ENCODE measurements around the gene ZCCHC24. TPM values are rescaled to one million over a fixed set of nuclear protein-coding genes. Genes with fewer than 3 reads are reported as not detected.
A peak's percentile ranks its signal among the peaks of the same experiment; 100 is the strongest.

ZCCHC24 gene
- total RNA-seq, 1 experiment from 2014 or later, result 3.1 TPM

DNA sequence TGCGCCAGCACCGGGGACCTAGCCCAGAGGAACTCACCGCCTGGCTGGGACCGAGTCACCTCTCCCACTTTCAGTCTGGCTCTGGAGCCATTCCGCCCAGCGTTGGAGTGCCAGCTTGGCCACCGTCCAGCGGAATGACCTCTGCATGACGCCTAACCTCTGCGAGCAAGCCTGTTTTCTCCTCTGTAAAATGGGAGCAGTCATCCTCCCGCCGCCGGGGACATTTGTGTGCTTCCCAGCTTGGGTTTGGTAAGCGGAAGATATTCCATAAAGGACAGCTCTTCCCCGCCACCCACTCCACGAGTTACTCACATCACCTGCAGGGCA, 1.3 kb upstream of the ZCCHC24 start:
- intact Hi-C loops (cut with micrococcal nuclease; ENCODE audit: unreplicated experiment), result no loop called here
- Histone ChIP-seq H3K27me3 (replicated peaks; ENCODE audit: control insufficient read depth, insufficient read depth, low read length) (no peaks in the 10 kb centered on the region), H3K4me3 (ENCODE audit: low read depth, low read length) (no peak overlapping the region), H3K36me3 (ENCODE audit: control insufficient read depth, insufficient read depth, low read length) (no peaks in the 10 kb centered on the region), H3K4me1 (peaks cover 11% of the 10 kb centered on the region), H3K9me3 (no peaks in the 10 kb centered on the region)
- no peak for DNase-seq
- Mint-ChIP-seq H3K4me1 (ENCODE audit: low read depth, unreplicated experiment) (peaks cover 26% of the 10 kb centered on the region), H3K27me3 (ENCODE audit: insufficient read depth, unreplicated experiment) (no peaks in the 10 kb centered on the region), H3K36me3 (ENCODE audit: insufficient read depth, unreplicated experiment) (peaks cover 18% of the 10 kb centered on the region), H3K4me3 (ENCODE audit: unreplicated experiment) (peak overlapping the region; percentile 39), H3K9me3 (ENCODE audit: unreplicated experiment) (no peaks in the 10 kb centered on the region), H3K27ac (ENCODE audit: unreplicated experiment) (no peak overlapping the region)
- ChIA-PET POLR2A (no interaction called here), CTCF (interaction anchor here (2.5 kb wide), 1 partner anchor 8 kb away, joined by 8 read pairs; no protein-coding TSS in a partner anchor)
- TF ChIP-seq, protein P1, sequence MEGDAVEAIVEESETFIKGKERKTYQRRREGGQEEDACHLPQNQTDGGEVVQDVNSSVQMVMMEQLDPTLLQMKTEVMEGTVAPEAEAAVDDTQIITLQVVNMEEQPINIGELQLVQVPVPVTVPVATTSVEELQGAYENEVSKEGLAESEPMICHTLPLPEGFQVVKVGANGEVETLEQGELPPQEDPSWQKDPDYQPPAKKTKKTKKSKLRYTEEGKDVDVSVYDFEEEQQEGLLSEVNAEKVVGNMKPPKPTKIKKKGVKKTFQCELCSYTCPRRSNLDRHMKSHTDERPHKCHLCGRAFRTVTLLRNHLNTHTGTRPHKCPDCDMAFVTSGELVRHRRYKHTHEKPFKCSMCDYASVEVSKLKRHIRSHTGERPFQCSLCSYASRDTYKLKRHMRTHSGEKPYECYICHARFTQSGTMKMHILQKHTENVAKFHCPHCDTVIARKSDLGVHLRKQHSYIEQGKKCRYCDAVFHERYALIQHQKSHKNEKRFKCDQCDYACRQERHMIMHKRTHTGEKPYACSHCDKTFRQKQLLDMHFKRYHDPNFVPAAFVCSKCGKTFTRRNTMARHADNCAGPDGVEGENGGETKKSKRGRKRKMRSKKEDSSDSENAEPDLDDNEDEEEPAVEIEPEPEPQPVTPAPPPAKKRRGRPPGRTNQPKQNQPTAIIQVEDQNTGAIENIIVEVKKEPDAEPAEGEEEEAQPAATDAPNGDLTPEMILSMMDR (IDR thresholded peaks at IDR 0.05; ENCODE audit: insufficient read depth in 1 of 2, low read depth in 1 of 2, low read length in 1 of 2, severe bottlenecking in 1 of 2, unreplicated experiment in 1 of 2), result no peak
- BruUV-seq (replicated peaks), result no TSS peak

- TF ChIP-seq, protein P1 (IDR thresholded peaks at IDR 0.05; ENCODE audit: insufficient read depth in 1 of 2, low read depth in 1 of 2, low read length in 1 of 2, severe bottlenecking in 1 of 2, unreplicated experiment in 1 of 2), result peak in 1 of 2 experiments; percentile 10
- no peaks in the 10 kb centered on the region for H3K9me3 Mint-ChIP-seq (ENCODE audit: unreplicated experiment)
- Histone ChIP-seq H3K36me3 (ENCODE audit: control insufficient read depth, insufficient read depth, low read length) (no peaks in the 10 kb centered on the region), H3K4me3 (ENCODE audit: low read depth, low read length) (peak overlapping the region; percentile 28), H3K27me3 (replicated peaks; ENCODE audit: control insufficient read depth, insufficient read depth, low read length) (no peaks in the 10 kb centered on the region), H3K9me3 (no peaks in the 10 kb centered on the region), H3K4me1 (peaks cover 9% of the 10 kb centered on the region; the same call in 1 of the 2 replicates)
- H3K36me3 Mint-ChIP-seq (ENCODE audit: insufficient read depth, unreplicated experiment), result peaks cover 18% of the 10 kb centered on the region
- POLR2A ChIA-PET, result interaction anchor here (0.6 kb wide), 2 partner anchors 13 to 99 kb away, joined by 3 read pairs; partner anchors contain the start of gene PPIF
- no peak for DNase-seq
- CTCF ChIA-PET, result interaction anchor here (0.7 to 2.5 kb wide), 4 partner anchors 9 to 100 kb away, joined by 3 to 9 read pairs (median 8); no protein-coding TSS in a partner anchor
- H3K27me3 Mint-ChIP-seq (ENCODE audit: insufficient read depth, unreplicated experiment), result no peaks in the 10 kb centered on the region
- intact Hi-C loops (cut with micrococcal nuclease; ENCODE audit: unreplicated experiment), result loop anchor here (2.0 kb wide), 1 partner anchor 21 kb away; no protein-coding TSS in a partner anchor
- H3K4me3 Mint-ChIP-seq (ENCODE audit: unreplicated experiment), result peak overlapping the region; percentile 78
- no peak overlapping the region for H3K27ac Mint-ChIP-seq (ENCODE audit: unreplicated experiment)
- peaks cover 26% of the 10 kb centered on the region for H3K4me1 Mint-ChIP-seq (ENCODE audit: low read depth, unreplicated experiment)
- BruUV-seq (replicated peaks), result no TSS peak
Measured at GRCh38 chr10:79445977-79446757, 743 bp upstream of the ZCCHC24 start.

GRCh38 chr10:79444199-79445119, 965 bp downstream of the ZCCHC24 start:
- POLR2A ChIA-PET, result interaction anchor here (1.0 kb wide), 1 partner anchor 86 kb away, joined by 3 read pairs; no protein-coding TSS in a partner anchor
- no peaks in the 10 kb centered on the region for H3K27me3 Mint-ChIP-seq (ENCODE audit: insufficient read depth, unreplicated experiment)
- Histone ChIP-seq H3K9me3 (no peaks in the 10 kb centered on the region), H3K27me3 (replicated peaks; ENCODE audit: control insufficient read depth, insufficient read depth, low read length) (no peaks in the 10 kb centered on the region), H3K4me3 (ENCODE audit: low read depth, low read length) (peak overlapping the region; percentile 77), H3K36me3 (ENCODE audit: control insufficient read depth, insufficient read depth, low read length) (no peaks in the 10 kb centered on the region), H3K4me1 (peaks cover 9% of the 10 kb centered on the region; the same call in 1 of the 2 replicates)
- CTCF ChIA-PET, result interaction anchor here (1.2 to 2.5 kb wide), 4 partner anchors 10 to 70 kb away, joined by 3 to 9 read pairs (median 8); no protein-coding TSS in a partner anchor
- DNase-seq, result peak in 1 of 2 experiments; percentile 60
- H3K4me1 Mint-ChIP-seq (ENCODE audit: low read depth, unreplicated experiment), result peaks cover 21% of the 10 kb centered on the region
- TF ChIP-seq, protein P1 (IDR thresholded peaks at IDR 0.05; ENCODE audit: insufficient read depth in 1 of 2, low read depth in 1 of 2, low read length in 1 of 2, severe bottlenecking in 1 of 2, unreplicated experiment in 1 of 2), result no peak
- no TSS peak for BruUV-seq (replicated peaks)
- H3K4me3 Mint-ChIP-seq (ENCODE audit: unreplicated experiment), result peak overlapping the region; percentile 74
- H3K9me3 Mint-ChIP-seq (ENCODE audit: unreplicated experiment), result no peaks in the 10 kb centered on the region
- no peak overlapping the region for H3K27ac Mint-ChIP-seq (ENCODE audit: unreplicated experiment)
- intact Hi-C loops (cut with micrococcal nuclease; ENCODE audit: unreplicated experiment), result loop anchor here (2.0 kb wide), 1 partner anchor 20 kb away; no protein-coding TSS in a partner anchor
- peaks cover 18% of the 10 kb centered on the region for H3K36me3 Mint-ChIP-seq (ENCODE audit: insufficient read depth, unreplicated experiment)

All from Caco-2 (cell line).